ENCODE results near the gene ATF7. TPM values are rescaled to one million over a fixed set of nuclear protein-coding genes. Genes with fewer than 3 reads are reported as not detected.
"Not testable (repeated sequence)": the region's sequence is repeated elsewhere in the genome, so short reads cannot be mapped to it uniquely, and the experiment has no call there.

ATF7 gene
- total RNA-seq, 5 donors from 2014 or later (not counting 1 experiment from before 2014, with no cell fraction given): 18.9 to 29.6 (median 27.1) TPM

- not testable (repeated sequence) for H3K9me3 Mint-ChIP-seq, H3K9me3 ChIP-seq
- peaks cover 6 to 19% (median 11%) of the 10 kb centered on the region in 3 donors for H3K4me1 Mint-ChIP-seq
Observed at GRCh38 chr12:53550131-53550530, 76.1 kb downstream of the ATF7 start.

GRCh38 chr12:53548354-53548753 is 77.8 kb downstream of the ATF7 start:
- H3K27me3 Mint-ChIP-seq; H3K27ac Mint-ChIP-seq; CTCF ChIA-PET; H3K4me3 ChIP-seq (ENCODE audit: control insufficient read depth in 1 of 2, extremely low read depth in 1 of 2, low read length in 1 of 2); POLR2A ChIA-PET; DNase-seq; H3K27me3 ChIP-seq (replicated peaks in 1 of 2; ENCODE audit: control insufficient read depth in 2 of 2, extremely low read depth in 1 of 2, insufficient read depth in 2 of 2, low read length in 1 of 2); H3K27ac ChIP-seq (ENCODE audit: low read length); H3K9me3 ChIP-seq; ATAC-seq (replicated peaks in 1 of 4); H3K4me3 Mint-ChIP-seq; H3K9me3 Mint-ChIP-seq: not testable (repeated sequence)
- Histone ChIP-seq H3K4me1 (ENCODE audit: control insufficient read depth in 1 of 2, extremely low read depth in 1 of 2, insufficient read depth in 2 of 2, low read length in 2 of 2) (peaks cover 4 to 12% of the 10 kb centered on the region in 2 experiments), H3K36me3 (ENCODE audit: control insufficient read depth in 2 of 2, extremely low read depth in 1 of 2, insufficient read depth in 1 of 2, low read length in 1 of 2) (peaks cover 3 to 35% of the 10 kb centered on the region in 2 donors)
- 94% methylated on average over 2 of the region's 6 CpGs for WGBS (ENCODE audit: insufficient coverage)
- peaks cover 25% of the 10 kb centered on the region for H3K36me3 Mint-ChIP-seq
- peaks cover 15 to 25% (median 23%) of the 10 kb centered on the region in 3 donors for H3K4me1 Mint-ChIP-seq

More at GRCh38 chr12:53550131-53550530, 76.1 kb downstream of the ATF7 start:
- H3K27me3 Mint-ChIP-seq; POLR2A ChIA-PET; DNase-seq; H3K27me3 ChIP-seq (replicated peaks in 1 of 2; ENCODE audit: control insufficient read depth in 2 of 2, extremely low read depth in 1 of 2, insufficient read depth in 2 of 2, low read length in 1 of 2); H3K4me3 ChIP-seq (ENCODE audit: control insufficient read depth in 1 of 2, extremely low read depth in 1 of 2, low read length in 1 of 2); H3K4me3 Mint-ChIP-seq; H3K27ac ChIP-seq (ENCODE audit: low read length); H3K27ac Mint-ChIP-seq; H3K4me1 ChIP-seq (ENCODE audit: control insufficient read depth in 1 of 2, extremely low read depth in 1 of 2, insufficient read depth in 2 of 2, low read length in 2 of 2); CTCF ChIA-PET; ATAC-seq (replicated peaks in 1 of 4): not testable (repeated sequence)
- H3K36me3 Mint-ChIP-seq: peaks cover 25% of the 10 kb centered on the region
- peaks cover 0 to 35% of the 10 kb centered on the region in 2 donors for H3K36me3 ChIP-seq (ENCODE audit: control insufficient read depth in 2 of 2, extremely low read depth in 1 of 2, insufficient read depth in 1 of 2, low read length in 1 of 2)
- WGBS (ENCODE audit: insufficient coverage): no CpG with 5 or more reads among the region's 8 CpGs

- DNase-seq: peak in 33 of 35 experiments; percentile 3 to 72 (median 45)
- H3K4me3 Mint-ChIP-seq: no peak overlapping the region
- H3K27me3 Mint-ChIP-seq: no peaks in the 10 kb centered on the region
- POLR2A ChIA-PET: no interaction called here
- H3K36me3 Mint-ChIP-seq: peaks cover 9% of the 10 kb centered on the region
- peaks cover 4% of the 10 kb centered on the region in 2 experiments for H3K4me1 ChIP-seq (ENCODE audit: control insufficient read depth in 1 of 2, extremely low read depth in 1 of 2, insufficient read depth in 2 of 2, low read length in 2 of 2)
- ATAC-seq (replicated peaks in 1 of 4): peak; percentile 88 to 93 (median 91)
- no peaks in the 10 kb centered on the region for H3K9me3 ChIP-seq
- H3K4me3 ChIP-seq (ENCODE audit: control insufficient read depth in 1 of 2, extremely low read depth in 1 of 2, low read length in 1 of 2): no peak overlapping the region
- H3K27ac Mint-ChIP-seq: peak overlapping the region; percentile 84 to 85
- CTCF ChIA-PET: interaction anchor here (0.6 to 2.2 kb wide), 11 partner anchors 8 to 222 kb away, joined by 3 to 35 read pairs (median 3); partner anchors contain the start of genes AAAS (in 1 of the 2) and ATP5MC2 (in 1 of the 2)
- H3K27ac ChIP-seq (ENCODE audit: low read length): peak overlapping the region; percentile 15
- H3K27me3 ChIP-seq (replicated peaks in 1 of 2; ENCODE audit: control insufficient read depth in 2 of 2, extremely low read depth in 1 of 2, insufficient read depth in 2 of 2, low read length in 1 of 2): no peaks in the 10 kb centered on the region
- H3K4me1 Mint-ChIP-seq: peaks cover 7 to 14% (median 9%) of the 10 kb centered on the region in 3 donors
- H3K9me3 Mint-ChIP-seq: no peaks in the 10 kb centered on the region
- WGBS (ENCODE audit: insufficient coverage): 60% methylated on average over 1 of the region's 5 CpGs
- peaks cover 3 to 35% of the 10 kb centered on the region in 2 donors for H3K36me3 ChIP-seq (ENCODE audit: control insufficient read depth in 2 of 2, extremely low read depth in 1 of 2, insufficient read depth in 1 of 2, low read length in 1 of 2)
Observed at GRCh38 chr12:53543539-53543938, 82.6 kb downstream of the ATF7 start.

- H3K9me3 ChIP-seq: no peaks in the 10 kb centered on the region
- peaks cover 14 to 58% of the 10 kb centered on the region in 2 donors for H3K36me3 ChIP-seq (ENCODE audit: control insufficient read depth in 2 of 2, extremely low read depth in 1 of 2, insufficient read depth in 1 of 2, low read length in 1 of 2)
- CTCF ChIA-PET: no interaction called here
- POLR2A ChIA-PET: no interaction called here
- Mint-ChIP-seq H3K36me3 (peaks cover 27% of the 10 kb centered on the region), H3K4me3 (no peak overlapping the region), H3K27me3 (no peaks in the 10 kb centered on the region), H3K4me1 (peaks cover 7 to 9% (median 9%) of the 10 kb centered on the region in 3 donors), H3K27ac (no peak overlapping the region), H3K9me3 (no peaks in the 10 kb centered on the region)
- no peaks in the 10 kb centered on the region for H3K27me3 ChIP-seq (replicated peaks in 1 of 2; ENCODE audit: control insufficient read depth in 2 of 2, extremely low read depth in 1 of 2, insufficient read depth in 2 of 2, low read length in 1 of 2)
- ATAC-seq (replicated peaks in 1 of 4) (no peak), DNase-seq (no peak)
- peaks cover 4% of the 10 kb centered on the region in 2 experiments for H3K4me1 ChIP-seq (ENCODE audit: control insufficient read depth in 1 of 2, extremely low read depth in 1 of 2, insufficient read depth in 2 of 2, low read length in 2 of 2)
- no peak overlapping the region for H3K4me3 ChIP-seq (ENCODE audit: control insufficient read depth in 1 of 2, extremely low read depth in 1 of 2, low read length in 1 of 2)
- H3K27ac ChIP-seq (ENCODE audit: low read length): no peak overlapping the region
- WGBS (ENCODE audit: insufficient coverage): 84% methylated on average over 3 of the region's 3 CpGs
Observed at GRCh38 chr12:53539526-53539925, 86.7 kb downstream of the ATF7 start.

- Histone ChIP-seq H3K9me3 (no peaks in the 10 kb centered on the region), H3K27ac (ENCODE audit: low read length) (no peak overlapping the region), H3K4me1 (ENCODE audit: control insufficient read depth in 1 of 2, extremely low read depth in 1 of 2, insufficient read depth in 2 of 2, low read length in 2 of 2) (no peaks in the 10 kb centered on the region), H3K27me3 (replicated peaks in 1 of 2; ENCODE audit: control insufficient read depth in 2 of 2, extremely low read depth in 1 of 2, insufficient read depth in 2 of 2, low read length in 1 of 2) (no peaks in the 10 kb centered on the region), H3K36me3 (ENCODE audit: control insufficient read depth in 2 of 2, extremely low read depth in 1 of 2, insufficient read depth in 1 of 2, low read length in 1 of 2) (peaks cover 11 to 71% of the 10 kb centered on the region in 2 donors), H3K4me3 (ENCODE audit: control insufficient read depth in 1 of 2, extremely low read depth in 1 of 2, low read length in 1 of 2) (no peak overlapping the region)
- peaks cover 34% of the 10 kb centered on the region for H3K36me3 Mint-ChIP-seq
- no peak overlapping the region for H3K27ac Mint-ChIP-seq
- DNase-seq: no peak
- ATAC-seq (replicated peaks in 1 of 4): no peak
- ChIA-PET POLR2A (no interaction called here), CTCF (no interaction called here)
- H3K9me3 Mint-ChIP-seq: no peaks in the 10 kb centered on the region
- no peak overlapping the region for H3K4me3 Mint-ChIP-seq
- H3K4me1 Mint-ChIP-seq: peaks cover 0 to under 1% (median 0%) of the 10 kb centered on the region in 3 donors
- no CpG with 5 or more reads among the region's 1 CpG for WGBS (ENCODE audit: insufficient coverage)
- H3K27me3 Mint-ChIP-seq: no peaks in the 10 kb centered on the region
Observed at GRCh38 chr12:53538209-53538689, 87.9 kb downstream of the ATF7 start.

- H3K4me3 Mint-ChIP-seq: no peak overlapping the region
- H3K36me3 Mint-ChIP-seq: peaks cover 43% of the 10 kb centered on the region
- H3K27me3 Mint-ChIP-seq: no peaks in the 10 kb centered on the region
- CTCF ChIA-PET: no interaction called here
- Histone ChIP-seq H3K36me3 (ENCODE audit: control insufficient read depth in 2 of 2, extremely low read depth in 1 of 2, insufficient read depth in 1 of 2, low read length in 1 of 2) (peaks cover 16 to 76% of the 10 kb centered on the region in 2 donors), H3K27me3 (replicated peaks in 1 of 2; ENCODE audit: control insufficient read depth in 2 of 2, extremely low read depth in 1 of 2, insufficient read depth in 2 of 2, low read length in 1 of 2) (no peaks in the 10 kb centered on the region), H3K27ac (ENCODE audit: low read length) (no peak overlapping the region), H3K4me1 (ENCODE audit: control insufficient read depth in 1 of 2, extremely low read depth in 1 of 2, insufficient read depth in 2 of 2, low read length in 2 of 2) (no peaks in the 10 kb centered on the region), H3K9me3 (no peaks in the 10 kb centered on the region), H3K4me3 (ENCODE audit: control insufficient read depth in 1 of 2, extremely low read depth in 1 of 2, low read length in 1 of 2) (no peak overlapping the region)
- ATAC-seq (replicated peaks in 1 of 4) (no peak), DNase-seq (no peak)
- WGBS (ENCODE audit: insufficient coverage): no CpG with 5 or more reads among the region's 3 CpGs
- no peaks in the 10 kb centered on the region for H3K9me3 Mint-ChIP-seq
- H3K27ac Mint-ChIP-seq: no peak overlapping the region
- POLR2A ChIA-PET: no interaction called here
- no peaks in the 10 kb centered on the region for H3K4me1 Mint-ChIP-seq
Observed at GRCh38 chr12:53536962-53537361, 89.2 kb downstream of the ATF7 start.
